HG02884 (cell line): ENCODE data around the gene AANAT.

Experiments used
- ATAC-seq: cut with Tn5 transposase; IDR thresholded peaks from one replicate; pipeline ENCODE4 v1.9.1; 2021; ENCODE audit warnings: mild to moderate bottlenecking, moderate library complexity; ENCODE audit not compliant: unreplicated experiment

Gene AANAT

DNA sequence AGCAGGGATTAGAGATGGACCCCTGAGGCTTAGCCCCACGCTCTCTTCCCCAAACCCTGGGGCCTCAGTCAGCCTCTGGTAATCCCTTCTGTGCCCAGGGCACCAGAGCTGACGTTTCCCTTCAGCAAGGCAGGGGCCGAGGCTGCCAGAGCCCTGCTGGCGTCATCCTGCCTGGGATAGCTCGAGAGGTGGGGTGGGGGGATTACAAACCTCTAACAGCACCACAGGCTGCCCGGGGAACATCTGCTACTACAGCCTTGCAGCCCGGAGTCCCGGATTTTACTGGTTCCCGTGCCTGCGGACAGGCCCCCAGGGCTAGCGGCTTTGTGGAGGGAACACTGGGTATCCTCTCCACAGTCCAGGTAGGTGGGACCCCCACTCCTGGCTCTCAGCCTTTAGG is at the start of gene AANAT:
AANAT (plus strand) TSS at position 238 of the 400 bp plus-strand sequence. CDS start 1,144 bp downstream, outside the sequence.
- ATAC-seq: no peak

DNA sequence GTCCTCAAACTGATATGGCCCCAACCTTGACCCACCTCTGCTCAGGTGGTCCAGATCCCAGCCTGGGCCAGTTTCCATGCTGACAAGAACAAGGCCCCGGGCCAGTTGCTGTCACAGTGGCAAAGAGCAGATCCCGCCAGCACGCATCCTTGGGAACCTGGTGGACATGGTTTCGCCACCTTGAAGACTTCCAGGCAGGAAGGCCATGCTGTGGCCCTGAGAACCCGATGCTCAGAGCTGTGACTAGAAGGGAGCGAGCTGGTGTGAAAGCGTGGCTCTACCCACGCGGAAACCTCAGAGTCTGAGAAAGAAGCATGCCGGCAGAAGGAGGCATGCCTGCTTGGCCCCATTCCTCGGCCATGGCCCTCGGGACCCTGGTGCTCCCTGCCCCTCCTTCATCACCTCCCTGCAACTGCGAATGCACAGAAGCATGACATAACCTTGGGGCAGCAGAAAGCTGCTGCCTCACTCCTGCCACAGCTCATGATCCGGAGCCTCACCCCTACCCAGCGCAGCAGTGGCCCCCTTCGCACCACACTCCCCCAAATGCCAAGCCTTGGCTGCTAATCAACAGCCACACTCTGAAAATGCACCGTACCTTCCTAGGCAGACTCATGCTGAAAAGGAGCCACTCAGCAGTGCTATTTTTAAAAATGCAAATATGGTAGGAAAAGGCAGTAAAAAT is 47.7 kb upstream of the AANAT start:
- no peak for ATAC-seq

DNA sequence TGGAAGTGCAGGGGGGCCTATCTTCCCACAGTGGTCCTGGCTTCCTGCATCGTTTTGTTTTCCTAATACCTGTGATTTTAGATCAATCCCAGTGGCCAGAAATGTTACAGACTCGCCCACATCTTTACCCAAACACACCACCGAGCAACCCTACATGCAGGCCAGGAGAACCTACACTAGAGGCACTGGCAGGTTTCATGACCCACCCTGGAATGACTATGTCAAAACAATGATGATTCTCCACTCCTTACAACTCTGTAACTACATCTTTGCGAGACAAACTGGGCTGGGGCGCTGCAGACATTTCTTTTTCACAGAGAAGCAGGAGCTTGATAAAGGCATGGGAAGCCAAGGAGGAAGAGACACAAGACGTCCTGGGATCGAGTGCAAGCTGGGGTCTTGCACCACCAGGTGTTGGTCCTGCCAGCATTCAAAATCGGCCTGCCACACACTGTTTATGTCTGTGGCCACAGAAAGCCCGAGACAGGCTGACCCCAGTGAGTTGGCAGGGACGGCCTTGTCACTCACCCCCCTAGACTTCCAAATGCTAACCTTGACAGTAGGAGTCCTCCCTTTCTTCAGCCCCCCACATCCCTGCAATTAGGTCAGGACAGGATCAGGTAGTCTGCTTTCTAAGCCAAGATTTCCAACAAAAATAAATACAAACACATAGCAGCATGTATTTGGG is 46.9 kb upstream of the AANAT start:
- no peak for ATAC-seq

DNA sequence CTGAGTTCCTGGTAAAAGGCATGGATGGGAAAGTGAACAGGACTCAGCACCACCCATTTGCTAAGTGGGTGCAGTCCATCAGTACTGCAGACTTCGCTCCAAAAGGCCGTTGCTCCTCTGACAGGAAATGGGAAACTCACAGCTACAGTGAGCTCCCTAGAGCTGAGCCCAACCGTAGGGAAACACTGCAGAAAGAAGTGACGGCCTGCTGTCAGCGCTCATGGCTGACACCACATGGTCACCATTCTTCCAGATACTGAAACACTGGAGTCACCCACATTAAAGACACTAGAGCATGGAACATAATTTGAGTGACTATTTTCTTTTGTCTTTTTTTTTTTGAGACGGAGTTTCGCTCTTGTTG is 46.4 kb upstream of the AANAT start:
- no peak for ATAC-seq

DNA sequence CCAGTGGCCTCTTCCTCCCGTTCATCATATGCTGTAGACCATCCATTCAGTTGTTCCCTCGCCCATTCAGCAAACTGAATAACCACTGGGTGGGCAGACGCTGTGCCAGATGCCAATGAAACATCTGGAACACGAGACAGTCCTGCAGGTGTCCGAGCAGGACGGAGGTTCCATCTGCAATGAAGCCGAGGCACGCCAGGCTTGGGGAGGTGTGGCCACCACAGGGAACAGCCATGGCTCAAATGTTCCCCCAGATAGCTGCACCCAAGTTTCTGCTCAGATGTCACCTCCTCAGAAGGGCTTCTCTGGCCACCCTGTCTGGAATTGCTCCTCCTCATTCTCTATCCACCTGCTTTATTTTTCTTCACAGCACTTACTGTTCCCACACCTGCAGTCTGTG is 45.0 kb upstream of the AANAT start:
- ATAC-seq: no peak

DNA sequence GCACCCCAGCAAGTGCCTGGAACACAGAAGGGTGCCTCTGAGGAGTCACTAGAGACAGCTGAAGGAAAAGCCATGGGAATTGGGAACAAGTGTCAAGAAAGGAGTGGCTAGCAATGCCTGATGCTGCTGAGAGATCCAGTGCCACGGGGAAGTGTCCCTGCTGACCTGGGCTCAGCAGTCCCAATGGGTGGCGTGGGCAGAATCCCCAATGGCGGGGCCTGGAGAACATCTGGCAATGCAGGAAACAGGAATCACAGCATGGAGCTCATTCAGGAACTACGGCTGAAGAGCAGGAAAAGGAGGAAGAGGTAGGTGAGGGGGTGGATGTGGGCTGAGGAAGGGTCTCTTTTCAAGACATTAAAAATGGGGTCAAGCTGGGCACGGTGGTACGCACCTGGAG is 44.5 kb upstream of the AANAT start:
- ATAC-seq: no peak

DNA sequence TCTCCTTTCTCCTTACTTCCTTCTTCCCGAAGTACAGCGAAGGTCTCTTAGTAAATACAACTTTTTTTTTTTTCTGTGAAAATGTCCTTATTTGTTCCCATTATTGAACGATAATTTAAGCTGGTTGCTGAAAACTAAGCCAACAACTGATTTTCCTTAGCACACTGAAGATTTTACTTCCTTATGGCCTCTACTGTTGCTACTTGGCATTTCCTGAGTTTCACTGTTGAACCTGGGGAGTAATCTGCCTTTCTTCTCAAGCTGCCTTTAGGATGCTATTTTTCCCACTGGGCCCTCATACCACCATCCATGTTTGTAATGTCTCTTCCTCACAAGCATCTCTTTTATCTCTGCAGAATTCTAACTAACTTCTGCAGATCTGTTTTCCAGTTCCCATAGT is 40.5 kb upstream of the AANAT start:
- no peak for ATAC-seq

DNA sequence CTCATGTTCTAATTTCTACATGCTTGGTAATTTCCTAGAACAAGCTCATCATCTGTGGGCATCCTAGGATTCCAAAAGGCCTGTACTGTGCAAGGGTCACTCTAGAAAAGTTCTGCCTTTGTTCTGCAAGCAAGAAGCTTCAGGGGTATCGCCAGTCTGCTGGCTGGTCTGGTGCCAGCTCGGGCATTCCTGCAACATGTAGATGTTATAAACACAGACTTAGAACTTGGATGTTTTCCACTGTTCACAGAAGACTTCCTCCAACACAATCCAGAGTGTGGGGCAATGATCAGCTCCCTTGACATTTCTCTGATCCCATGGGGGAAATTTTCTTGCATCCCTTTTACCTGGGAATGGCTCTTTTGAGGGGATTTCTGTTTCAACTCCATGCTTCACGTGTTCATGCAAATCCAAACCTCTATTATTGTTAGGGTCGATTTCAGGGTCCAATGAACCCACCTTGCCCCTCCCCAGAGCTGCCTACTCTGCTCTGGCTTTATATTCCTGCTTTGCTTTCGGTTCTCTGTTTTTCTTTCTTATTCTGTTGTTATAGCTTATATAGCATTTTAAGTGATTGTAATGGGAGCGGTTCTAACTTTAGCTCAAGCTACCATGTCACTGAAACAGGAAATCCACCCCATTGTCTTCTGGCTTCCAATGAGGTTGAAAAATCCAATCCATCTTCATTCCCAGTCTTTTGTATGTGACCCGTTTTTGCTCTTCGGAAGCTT is 39.7 kb upstream of the AANAT start:
- no peak for ATAC-seq

DNA sequence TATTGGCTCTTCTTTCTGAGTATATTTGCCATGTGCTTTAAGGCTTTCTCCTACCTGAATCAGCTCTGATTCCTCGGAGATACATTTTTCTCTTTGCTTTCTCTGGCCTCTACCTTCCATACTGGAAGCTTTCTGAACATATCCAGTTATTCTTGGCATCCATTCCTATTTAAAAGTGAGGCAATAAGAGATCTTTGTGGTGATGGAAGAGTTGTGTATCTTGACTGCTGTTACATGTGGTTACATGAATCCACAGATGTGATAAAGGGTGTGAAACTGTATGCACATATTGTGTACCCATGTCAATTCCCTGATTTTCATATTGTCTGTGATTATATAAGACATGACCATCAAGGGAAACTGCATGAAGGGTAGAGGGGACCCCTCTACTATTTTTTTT is 38.9 kb upstream of the AANAT start:
- ATAC-seq: no peak

DNA sequence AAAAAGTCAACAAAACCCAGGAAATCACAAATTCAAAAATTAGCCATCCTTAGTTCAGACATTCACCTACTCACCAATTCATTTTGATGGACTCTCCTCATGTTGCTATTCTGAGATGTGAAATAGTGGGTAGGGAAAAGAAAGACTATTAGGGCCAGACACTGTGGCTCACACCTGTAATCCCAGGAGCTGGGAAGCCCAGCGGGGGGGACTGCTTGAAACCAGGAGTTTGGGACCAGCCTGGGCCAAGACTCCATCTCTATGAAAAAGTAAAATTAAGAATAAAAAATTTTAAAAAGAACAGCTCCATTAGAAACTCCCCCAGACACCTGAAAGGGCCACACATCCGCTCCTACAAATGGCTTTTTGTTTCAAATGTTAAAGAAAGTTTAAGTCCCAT is 35.9 kb upstream of the AANAT start:
- ATAC-seq: no peak

DNA sequence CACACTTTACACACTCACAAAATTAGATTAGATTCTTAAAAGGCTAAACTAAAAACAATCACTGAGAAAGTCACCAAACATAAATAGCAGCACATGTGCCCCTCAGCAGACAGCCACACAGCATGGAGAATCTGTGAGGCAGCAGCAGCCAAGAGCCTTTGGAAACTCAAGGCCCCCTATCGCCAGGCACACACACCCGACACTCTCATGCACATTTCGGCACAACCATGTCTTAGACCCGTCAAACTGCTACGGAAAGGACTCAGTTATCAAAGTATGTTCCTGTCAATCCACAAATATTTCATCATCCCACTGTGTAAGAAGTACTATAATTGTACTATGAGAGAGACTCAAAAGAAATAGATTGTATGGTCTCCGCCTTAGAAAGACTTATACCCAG is 35.4 kb upstream of the AANAT start:
- ATAC-seq: no peak

DNA sequence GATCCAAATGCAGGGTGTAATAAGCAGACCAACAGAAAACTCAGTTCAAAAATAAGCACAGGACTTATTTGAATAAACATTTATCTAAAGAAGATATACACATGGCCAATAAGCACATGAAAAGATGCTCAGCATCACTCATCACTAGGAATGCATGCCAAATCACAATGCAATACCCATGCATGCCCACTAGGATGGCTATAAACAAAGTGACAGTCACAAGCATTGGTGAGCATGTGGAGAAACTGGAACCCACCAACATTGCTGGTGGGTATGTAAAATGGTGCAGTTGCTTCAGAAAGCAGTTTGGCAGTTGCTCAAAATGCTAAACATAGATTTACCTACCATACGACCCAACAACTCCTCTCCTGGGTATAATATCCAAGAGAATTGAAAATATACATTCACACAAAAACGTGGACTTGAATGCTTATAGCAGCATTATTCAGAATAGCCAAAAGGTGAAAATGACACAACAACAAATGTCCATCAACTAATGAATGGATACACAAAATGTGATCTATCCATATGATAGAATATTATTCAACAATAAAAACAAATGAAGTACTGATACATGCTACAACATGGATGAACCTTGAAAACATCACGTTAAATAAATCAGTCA is 34.6 kb upstream of the AANAT start:
- no peak for ATAC-seq

DNA sequence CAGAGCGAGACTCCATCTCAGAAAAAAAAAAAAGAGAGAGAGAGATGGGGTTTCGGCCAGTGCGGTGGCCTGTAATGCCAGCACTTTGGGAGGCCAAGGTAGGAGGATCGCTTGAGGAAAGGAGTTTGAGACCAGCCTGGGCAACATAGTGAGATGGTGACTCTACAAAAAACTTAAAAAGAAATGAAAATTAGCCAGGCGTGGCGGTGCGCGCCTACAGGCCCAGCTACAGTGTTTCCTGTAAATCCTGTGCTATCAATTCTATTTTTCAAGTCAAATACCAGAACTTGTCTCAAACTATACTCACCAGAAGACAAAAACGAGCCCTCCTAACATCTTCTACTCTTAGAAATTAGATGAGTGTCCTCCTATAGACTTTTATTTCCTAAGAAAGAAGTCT is 33.7 kb upstream of the AANAT start:
- ATAC-seq: no peak

DNA sequence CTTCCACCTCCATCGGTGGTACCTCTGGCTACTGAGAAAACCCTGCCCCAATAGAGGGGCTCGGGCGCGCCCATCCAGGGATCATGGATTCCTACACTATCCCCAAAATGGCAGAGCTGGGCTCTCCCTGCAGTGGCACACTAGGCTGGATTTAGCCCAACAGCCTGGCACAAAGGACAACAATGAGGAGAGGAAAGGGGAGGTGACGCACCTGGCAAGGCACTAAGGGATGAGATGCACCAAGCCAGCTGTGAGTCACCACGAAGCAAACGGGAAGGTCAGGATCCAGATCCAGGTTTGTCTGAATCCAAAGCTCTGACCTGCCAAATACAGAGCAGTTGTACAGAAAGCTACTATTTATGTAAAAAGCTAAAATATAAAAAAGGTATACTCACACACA is 32.5 kb upstream of the AANAT start:
- ATAC-seq: no peak

DNA sequence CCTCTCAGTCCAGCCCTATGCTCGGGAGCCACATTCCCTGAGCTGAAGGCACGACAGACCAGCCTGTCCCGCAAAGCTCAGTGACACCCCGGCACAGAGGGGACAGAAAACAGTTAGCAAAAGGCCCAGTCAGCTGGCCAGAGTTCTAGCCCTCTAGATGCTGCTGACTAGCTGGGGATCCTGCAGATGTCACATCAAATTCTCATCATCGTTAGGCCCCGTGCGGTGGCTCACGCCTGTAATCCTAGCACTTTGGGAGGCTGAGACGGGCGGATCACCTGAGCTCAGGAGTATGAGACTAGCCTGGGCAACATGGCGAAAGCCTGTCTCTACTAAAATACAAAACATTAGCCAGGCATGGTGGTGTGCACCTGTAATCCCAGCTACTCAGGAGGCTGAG is 31.7 kb upstream of the AANAT start:
- no peak for ATAC-seq

DNA sequence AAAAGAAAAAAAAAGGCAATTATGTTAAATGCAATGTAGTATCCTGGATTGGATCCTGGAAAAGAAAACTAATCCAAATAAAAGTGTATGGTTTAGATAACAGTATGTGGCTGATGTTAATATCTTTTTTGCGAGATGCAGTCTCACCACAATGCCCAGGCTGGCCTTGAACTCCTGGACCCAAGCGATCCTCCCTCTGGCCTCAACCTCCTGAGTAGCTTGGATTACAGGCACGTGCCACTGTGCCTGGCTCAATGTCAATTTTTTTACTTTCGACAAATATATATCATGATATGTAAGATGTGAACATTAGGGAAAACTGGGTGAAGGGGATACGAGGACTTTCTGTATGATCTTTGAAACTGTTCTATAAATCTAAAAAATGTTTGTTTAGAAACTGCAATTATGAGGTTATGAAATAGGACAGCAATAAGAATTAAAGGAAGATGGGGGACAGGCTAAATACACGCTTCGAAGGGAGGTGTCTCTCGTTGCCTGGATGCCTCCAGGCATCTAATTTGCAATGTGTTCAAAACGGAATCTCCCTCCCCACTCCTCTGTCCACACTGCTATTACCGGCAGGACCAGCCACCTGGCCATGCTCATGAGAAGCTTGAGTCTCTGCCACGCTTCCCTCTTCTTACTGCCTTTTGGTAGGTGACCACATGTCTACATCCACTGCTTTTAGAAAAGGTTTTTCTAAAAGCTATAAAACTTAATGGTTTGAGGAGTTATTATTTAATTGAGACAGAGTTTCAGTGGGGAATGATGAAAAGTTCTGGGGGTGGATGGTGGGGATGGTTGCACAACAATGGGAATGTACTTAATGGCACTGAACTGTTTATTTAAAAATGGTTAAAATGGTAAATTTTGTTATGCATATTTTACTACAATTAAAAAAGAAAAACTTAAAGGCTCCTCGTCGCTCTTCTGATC is 29.7 kb upstream of the AANAT start:
- no peak for ATAC-seq

DNA sequence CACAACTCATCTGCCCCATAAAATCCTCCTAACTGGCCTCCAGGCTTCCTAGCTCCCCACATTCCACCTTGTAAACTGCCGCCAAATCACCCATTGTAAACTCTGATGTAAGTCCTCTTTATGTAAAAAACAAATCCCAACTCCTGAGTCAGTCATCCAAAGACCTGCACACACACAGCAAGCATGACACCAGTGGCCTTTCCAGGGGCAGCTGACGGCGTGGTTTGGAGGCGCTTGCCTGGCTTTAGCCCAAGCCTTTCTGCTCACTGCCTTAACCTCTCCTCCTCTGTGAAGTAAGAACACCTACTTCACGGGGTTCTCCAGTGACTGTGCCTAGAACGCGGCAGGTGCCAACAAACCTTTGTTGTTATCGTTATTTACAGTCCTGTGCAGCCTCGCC is 28.5 kb upstream of the AANAT start:
- ATAC-seq: no peak

DNA sequence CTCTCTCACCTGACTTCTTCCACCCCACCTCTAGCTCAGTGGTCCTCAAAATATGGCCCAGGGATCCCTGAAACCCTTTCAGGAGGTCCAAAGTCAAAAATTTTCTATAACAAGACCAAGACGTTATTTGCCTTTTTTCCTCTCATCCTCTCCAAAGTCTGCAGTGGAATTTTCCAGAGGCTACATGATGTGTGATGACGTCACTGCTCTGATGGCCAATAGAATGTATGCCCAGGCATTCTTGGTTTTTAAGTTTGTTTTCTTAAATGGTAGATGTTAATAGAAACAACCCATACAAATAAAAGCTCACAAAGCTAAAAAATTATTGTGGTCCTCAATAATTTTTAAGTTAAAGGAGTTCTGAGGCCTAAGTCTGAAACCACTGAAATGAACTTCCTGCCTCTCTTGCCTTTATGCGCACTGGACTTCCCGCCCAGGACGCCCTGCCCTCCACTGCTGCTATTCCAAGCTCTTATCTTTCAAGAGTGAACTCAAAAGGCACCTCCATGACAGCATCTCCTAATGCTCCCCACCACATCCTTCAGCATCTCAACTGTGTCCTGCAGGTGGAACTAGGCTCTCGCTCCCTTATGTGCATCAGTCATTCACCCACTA is 28.0 kb upstream of the AANAT start:
- ATAC-seq: no peak

DNA sequence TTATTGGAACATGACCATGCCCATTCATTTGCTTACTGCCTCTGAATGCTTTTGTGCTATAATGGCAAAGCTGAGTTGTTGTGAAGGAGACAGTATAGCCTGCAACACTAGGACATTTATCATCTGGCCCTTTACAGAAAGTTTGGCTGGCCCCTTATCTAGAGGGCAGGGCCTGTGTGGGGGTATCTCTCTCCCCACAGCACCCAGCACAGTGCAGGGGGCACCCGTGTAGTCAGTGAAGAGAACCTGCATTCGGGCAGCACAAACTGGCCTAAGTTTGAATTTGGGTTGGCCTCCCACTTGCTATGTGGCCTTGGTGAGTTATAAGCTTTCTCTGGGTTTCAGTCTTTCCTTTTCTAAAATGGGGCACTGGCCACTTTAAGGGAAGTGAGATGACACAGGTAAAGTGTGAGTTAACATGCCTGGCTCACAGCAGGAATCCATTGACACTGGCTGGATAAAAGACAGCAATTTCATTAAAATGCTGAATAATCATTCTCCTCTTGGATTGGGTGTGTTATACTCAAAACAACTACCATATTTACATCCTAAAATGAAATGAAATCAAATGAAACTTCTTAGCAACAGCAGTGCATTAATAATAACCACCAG is 26.5 kb upstream of the AANAT start:
- ATAC-seq: no peak
